ENCODE results near the gene RAP2A.

RAP2A gene

DNA sequence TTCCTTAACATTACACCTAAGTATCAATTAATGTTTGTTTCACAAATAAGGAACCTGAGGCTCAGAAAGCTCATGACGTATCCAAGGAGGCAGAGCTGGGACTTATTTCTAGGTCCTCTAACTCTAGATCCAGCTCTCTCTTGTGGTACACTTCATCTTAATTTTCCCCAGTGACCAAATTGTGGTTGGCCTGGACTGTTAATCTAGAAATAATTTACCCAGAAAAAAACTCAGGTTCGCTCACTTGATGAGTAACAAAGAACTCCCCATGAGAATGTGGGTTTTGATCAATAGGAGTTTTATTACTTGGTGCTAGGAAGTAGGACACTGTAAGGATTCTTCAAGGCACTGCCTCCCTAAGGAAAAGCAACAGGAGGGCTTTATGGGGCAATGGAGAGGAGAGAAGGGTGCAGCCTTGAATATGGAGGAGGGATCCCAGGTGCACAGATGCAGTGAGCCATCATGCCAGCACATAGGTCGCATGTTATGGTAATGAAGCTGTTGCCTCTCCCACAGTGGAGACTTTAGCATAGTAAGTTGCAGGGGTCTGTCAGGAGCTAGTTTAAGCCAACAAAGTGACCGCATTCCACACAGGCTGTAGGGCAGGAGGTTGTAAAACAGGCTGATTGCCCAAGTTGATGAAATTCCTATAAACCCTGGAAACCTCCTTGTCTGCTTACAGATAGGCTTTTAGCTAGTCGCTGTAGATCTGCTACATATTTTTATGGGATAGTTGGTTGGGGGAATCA lies 14.7 kb downstream of the RAP2A start:
- DNase-seq (ENCODE audit: low read depth): no peak

GRCh38 chr13:97454699-97455098 lies 20.7 kb downstream of the RAP2A start:
- no peak for DNase-seq (ENCODE audit: low read depth)

GRCh38 chr13:97456047-97456446 lies 22.1 kb downstream of the RAP2A start:
- no peak for DNase-seq (ENCODE audit: low read depth)

DNA sequence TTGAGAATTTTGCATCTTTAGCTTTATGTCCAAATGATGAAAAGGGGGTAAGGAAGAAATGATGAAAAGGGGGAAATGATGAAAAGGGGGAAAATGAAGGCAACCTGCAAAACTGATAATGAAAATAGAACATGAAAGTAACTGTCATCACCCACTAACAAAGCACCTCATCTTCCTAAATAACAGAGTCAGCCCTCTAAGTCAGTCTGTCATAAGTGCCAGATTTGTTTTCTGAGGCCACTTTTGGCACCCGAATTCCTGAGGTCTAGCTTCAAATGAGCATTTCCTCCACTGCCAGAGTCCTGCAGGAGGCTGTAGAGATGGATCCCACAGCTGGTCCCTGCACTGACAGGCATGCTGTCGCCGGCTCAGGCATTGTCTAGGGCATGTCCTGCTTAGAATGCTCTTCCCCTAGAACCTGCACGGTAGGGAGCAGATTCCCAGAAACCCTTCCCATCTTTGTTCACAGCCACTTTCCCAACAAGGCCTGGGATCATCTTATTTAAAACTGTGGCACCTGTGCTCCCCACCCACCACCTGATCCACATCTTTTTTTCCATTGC lies 25.3 kb downstream of the RAP2A start:
- no peak for DNase-seq (ENCODE audit: low read depth)

- DNase-seq (ENCODE audit: low read depth): no peak
These were observed 26.2 kb downstream of the RAP2A start for GRCh38 chr13:97460004-97460775.

- DNase-seq (ENCODE audit: low read depth): no peak
These were observed 26.9 kb downstream of the RAP2A start for GRCh38 chr13:97460853-97461252.

DNA sequence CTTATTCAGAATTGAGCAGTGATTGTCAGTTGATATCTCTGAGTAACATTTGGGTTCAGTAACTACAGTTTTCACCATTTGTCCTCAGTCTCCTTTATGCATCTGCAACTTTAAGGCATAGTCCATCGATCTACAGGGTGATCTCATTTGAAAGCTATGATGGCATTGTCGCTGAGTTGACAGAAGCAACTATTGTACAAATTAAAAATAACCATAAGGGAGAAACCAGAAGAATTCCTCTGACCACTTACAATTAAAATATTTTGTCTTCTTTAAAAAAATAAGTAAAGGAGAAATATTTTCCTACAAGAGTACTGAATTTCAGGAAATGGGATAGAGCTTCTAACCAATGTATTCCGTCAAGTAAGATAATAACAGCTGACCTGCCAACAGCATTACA lies 30.6 kb downstream of the RAP2A start:
- no peak for DNase-seq (ENCODE audit: low read depth)

DNA sequence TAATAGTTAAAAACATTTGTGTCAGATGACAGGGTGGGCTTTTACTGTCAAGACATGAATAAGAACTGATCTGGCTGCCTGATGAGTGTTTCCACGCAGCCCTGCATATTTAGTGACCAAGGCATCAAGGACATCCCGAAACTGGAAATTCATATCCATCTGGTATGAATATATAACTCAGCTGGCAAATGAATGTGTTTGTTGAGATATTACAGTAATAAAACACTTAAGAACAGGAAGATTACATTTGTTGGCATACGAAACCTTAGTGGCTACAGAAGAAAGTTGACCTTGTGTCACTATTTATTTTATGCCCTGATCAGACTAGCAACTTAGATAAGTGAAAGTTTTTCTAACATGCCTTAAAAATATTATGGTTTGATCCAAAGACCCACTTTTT lies 32.8 kb downstream of the RAP2A start:
- no peak for DNase-seq (ENCODE audit: low read depth)

DNA sequence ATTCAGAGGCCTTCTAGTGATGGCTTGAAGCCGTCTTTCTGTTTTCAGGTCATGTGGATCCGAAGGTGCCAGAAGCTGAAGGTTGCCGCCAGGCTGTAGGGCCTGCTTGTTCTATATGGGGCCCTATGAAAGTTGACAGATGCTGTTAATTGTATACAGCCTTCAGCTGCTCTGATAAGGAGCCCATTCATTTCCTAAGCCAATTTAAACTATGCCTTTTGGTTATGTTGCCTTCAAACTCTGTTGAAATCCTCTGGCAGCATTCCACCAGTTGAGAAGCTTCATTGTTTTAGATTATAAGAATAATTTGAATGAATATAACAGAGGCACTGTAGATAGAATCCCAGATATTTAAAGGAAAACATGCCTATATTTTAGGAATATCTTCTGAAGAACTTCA lies 34.4 kb downstream of the RAP2A start:
- no peak for DNase-seq (ENCODE audit: low read depth)

GRCh38 chr13:97471711-97472110 lies 37.7 kb downstream of the RAP2A start:
- no peak for DNase-seq (ENCODE audit: low read depth)

GRCh38 chr13:97474349-97474980 lies 40.5 kb downstream of the RAP2A start:
- DNase-seq (ENCODE audit: low read depth): no peak

GRCh38 chr13:97475011-97475410 lies 41.0 kb downstream of the RAP2A start:
- no peak for DNase-seq (ENCODE audit: low read depth)

DNA sequence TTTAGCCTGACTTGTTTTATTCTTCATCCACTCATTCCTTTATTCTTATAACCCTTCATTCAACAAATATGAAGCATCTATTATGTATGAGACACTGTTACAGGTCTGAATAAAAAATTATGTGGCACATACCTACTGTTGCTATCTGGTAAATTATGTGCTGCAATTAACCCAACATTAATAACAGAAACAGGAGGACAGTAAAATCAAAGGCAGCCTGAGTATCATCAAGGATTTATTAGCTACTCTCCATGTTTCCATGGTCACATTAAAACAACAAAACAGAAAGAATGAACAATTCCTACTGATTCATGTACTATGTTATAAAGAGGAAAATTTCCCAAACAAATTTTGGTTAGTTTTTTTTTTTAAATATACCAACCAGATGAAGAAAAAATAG lies 43.9 kb downstream of the RAP2A start:
- no peak for DNase-seq (ENCODE audit: low read depth)

GRCh38 chr13:97478247-97478646 lies 44.3 kb downstream of the RAP2A start:
- DNase-seq (ENCODE audit: low read depth): no peak

- no peak for DNase-seq (ENCODE audit: low read depth)
These were observed 49.5 kb downstream of the RAP2A start for GRCh38 chr13:97483465-97483864.

DNA sequence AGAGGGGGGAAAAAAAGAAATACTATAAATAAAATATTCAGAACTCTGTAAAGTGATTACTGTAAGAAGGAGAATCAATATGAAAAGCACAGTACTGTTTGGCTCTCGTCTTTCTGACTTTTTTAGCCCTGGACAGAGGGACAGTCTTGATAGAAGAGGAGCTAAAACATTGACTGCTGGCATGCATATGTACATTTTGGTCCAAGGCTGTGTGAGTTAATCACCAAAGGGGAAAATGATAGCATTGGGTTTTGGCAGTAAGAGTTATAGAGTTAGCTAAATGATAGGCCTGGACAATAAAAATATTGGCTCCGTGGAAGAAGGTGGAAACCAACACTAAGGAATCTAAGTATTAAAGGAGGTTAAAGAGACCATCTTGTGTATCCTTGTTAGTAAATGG lies 50.3 kb downstream of the RAP2A start:
- DNase-seq (ENCODE audit: low read depth): no peak

DNA sequence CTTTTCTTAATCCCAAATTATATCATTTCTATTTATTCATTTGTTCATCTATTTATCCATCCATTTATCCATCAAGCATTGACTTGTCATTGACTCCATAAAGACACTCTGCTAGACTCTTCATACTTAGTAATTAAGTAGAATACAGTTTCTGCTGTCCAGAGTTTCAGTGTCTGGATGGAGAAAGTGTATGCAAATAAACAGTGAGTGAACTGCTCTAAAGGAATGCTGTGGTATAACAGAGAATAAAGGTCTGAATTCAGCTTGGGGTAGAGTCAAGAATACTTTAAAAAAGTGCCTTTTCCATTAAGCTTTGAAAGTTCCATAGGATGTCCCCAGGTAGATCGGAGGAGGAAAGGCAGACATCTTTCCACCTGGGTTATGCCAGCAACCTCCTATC lies 51.4 kb downstream of the RAP2A start:
- DNase-seq (ENCODE audit: low read depth): no peak

DNA sequence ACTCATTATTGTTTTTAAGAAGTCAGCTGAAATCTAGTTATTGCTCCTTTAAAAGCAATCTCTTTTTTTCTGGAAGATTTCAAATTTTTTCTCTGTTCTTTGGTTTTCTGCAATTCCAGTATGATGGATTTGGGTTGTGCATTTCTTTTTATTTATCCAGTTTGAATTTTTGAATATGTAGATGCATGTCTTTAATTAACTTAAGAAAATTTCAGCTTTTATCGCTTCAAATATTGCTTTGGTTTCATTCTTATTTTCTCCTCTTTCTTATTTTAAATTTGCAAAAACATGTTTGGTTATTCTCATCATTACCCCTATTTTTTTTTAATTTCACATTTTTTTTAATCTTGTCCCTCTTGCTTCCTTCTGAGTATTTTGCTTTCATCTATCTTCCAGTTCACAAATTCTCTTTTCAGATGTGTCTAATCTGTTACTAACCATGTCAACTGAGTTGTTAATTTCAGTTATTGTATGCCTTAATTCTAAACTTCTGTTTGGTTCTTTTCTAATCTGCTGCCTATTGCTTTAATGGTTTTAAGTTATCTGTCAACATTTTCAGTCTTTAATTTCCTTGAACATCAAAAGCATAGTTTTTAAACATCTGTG lies 56.8 kb downstream of the RAP2A start:
- no peak for DNase-seq (ENCODE audit: low read depth)

DNA sequence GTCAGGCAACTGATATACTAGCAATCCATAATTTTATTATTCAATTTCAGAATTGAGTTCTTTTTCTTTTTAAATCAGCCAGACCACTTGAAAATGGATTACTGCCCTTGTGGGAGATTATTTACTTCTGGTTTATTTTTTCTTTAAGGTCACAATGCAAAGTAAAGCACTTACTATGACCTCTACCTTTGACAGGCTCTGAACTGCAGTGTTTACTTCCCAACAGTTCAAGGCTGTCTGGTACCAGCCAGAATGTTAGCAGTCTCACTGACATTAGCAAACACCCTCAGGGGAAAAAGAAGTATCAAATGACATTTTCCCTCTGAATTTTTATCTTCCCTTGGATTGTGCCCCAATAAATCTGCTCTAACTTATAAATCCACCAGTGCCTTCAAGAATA lies 57.5 kb downstream of the RAP2A start:
- no peak for DNase-seq (ENCODE audit: low read depth)

GRCh38 chr13:97492257-97492656 lies 58.3 kb downstream of the RAP2A start:
- DNase-seq (ENCODE audit: low read depth): no peak

DNA sequence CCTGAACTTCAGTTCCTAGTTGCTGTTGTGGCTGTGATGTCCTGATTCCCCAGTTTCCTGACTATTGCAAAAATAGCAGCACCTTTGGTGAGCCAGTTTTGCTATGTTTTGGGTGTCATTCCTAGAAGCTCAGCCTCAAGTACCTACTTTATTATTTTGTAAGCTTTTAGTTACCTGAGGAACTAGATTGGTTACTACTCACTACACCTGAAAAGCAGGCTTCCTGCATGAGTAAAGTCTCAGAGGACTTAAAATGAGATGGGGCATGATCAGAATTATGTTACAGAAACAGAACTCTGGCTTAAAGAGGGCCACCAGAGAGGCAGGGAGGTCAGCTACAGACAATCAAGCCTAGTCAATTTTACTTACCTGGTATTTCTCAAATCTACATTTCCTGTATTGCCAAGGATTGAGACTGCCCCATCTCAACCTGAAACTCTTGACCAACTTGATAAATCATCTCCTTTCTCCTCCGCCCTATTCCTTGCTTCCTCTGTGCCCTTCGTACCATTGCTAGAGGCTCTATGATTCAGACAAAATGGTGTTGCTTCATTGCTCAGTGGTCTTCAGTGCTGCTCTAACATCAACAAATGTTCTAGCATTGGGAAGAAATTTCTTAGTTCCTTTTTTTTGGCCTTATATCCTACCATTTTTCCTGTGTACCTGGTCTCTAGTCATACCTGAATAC lies 58.9 kb downstream of the RAP2A start:
- DNase-seq (ENCODE audit: low read depth): no peak

DNA sequence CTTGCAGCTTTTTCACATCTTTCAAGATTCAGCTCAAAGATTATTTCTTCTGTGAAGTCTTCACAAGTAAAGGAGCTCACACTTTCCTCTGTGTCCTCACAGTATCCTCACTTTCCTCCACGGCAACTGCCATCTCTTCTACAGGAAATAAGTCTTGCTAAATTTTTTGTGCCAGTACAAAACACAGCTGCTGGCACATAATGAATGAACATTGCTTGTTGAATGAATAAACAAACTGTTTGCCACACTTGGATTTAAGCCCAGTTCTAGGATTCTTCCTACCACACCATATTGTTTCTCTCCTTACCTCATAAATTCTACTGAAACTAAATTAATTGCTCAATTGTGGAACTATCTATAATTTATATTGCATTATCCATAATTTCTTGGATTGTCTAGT lies 59.5 kb downstream of the RAP2A start:
- DNase-seq (ENCODE audit: low read depth): no peak

Measured in activated T-helper 1 cell treated with Interleukin-2 at 50 U/mL for 16 hours (primary cell).